Ovary (tissue), 9 donors: Measurements from ENCODE around the gene TMED6. TPM values are rescaled to one million over a fixed set of nuclear protein-coding genes. Genes with fewer than 3 reads are reported as not detected.

Experiments used
- DNase-seq, 5 donors: peaks; one replicate each; pipeline ENCODE4 v3.0.0-alpha.2; 2019 to 2020
- H3K27ac ChIP-seq, 2 donors: fragments of 200-600 bp; one replicate each; pipeline versions ENCODE4 v1.5.1 to v1.8.0; 2019 to 2022
- H3K27me3 ChIP-seq: fragments of 200-600 bp; one replicate; pipeline ENCODE4 v1.8.0; 2022
- H3K36me3 ChIP-seq: fragments of 200-600 bp; sonication (generic); one replicate; pipeline ENCODE4 v1.5.1; 2019
- H3K4me1 ChIP-seq: one replicate; pipeline ENCODE4 v1.8.1; 2013; ENCODE audit warnings: mild to moderate bottlenecking, moderate library complexity; ENCODE audit not compliant: insufficient read depth
- H3K4me3 ChIP-seq: fragments of 200-600 bp; sonication (generic); one replicate; pipeline ENCODE4 v1.5.1; 2017
- H3K9me3 ChIP-seq, 2 donors: fragments of 200-600 bp in 1 of 2; sonication (generic) in 1 of 2; one replicate each; pipeline versions ENCODE4 v1.5.1 to v1.8.1; 2013 to 2019; ENCODE audit warnings: mild to moderate bottlenecking in 1 of 2, moderate library complexity in 1 of 2
- CTCF ChIP-seq, 3 donors: fragments of 450-650 bp in 2 of 3; fragments of 200-600 bp in 1 of 3; IDR thresholded peaks; one replicate each; pipeline versions ENCODE4 v1.5.1 to v1.8.0; 2016 to 2022; ENCODE audit warnings: antibody characterized with exemption in 3 of 3, mild to moderate bottlenecking in 1 of 3
- EP300 ChIP-seq: sonication (generic); formaldehyde crosslinking; IDR thresholded peaks from one replicate; pipeline ENCODE4 v1.6.1; 2017; ENCODE audit warnings: antibody characterized with exemption
- POLR2A ChIP-seq: fragments of 450-650 bp; IDR thresholded peaks from one replicate; pipeline ENCODE4 v1.6.1; 2017; ENCODE audit warnings: antibody characterized with exemption, mild to moderate bottlenecking, moderate library complexity
- WGBS, 3 donors: extraction: QIAGEN DNeasy Blood & Tissue Kit in 1 of 3; methylation state at CpG; one replicate each; pipeline versions ENCODE4 v1.1.5 to v1.1.7; 2013 to 2017; 5-methylcytosine and 5-hydroxymethylcytosine counted together
- intact Hi-C, 4 donors: fragments of 100-400 bp; cut with DNase I; formaldehyde crosslinking; loops; one replicate each; pipeline versions ENCODE4 v1.11.0 to v1.15.1; 2022 to 2023
- polyA plus RNA-seq, 2 donors: library from polyadenylated mRNA; stranded (reverse); fragments of 200-250 nt in 1 of 2; fragments of 350-450 nt in 1 of 2; fragmentation: Illumina TruSeq in 1 of 2; extraction: RNeasy Lipid Tissue Mini Kit (QIAGEN cat#74804) in 1 of 2; gene quantifications; one replicate each; pipeline ENCODE4 v1.2.3, GENCODE V29; 2013 to 2014
- total RNA-seq, 7 donors: library from RNA; depleted of rRNA in 2 of 7; stranded (reverse); fragments of >200 nt in 2 of 7; fragmentation: NEBNext Ultra II Directional in 3 of 7; extraction: Animal tissue kit (Norgen Biotek cat#: 25700) in 3 of 7; gene quantifications; one replicate each; pipeline versions ENCODE4 v1.1.0 to v1.2.4, GENCODE V29; 2016 to 2023
- donor health status: DM: no; HTN: no; CAD: no; lungs with moderate emphysema.
- donor health status: DM: no; HTN: no; CAD: no.
- donor health status: Bipolar disorder and iron deficiency.
- donor health status: DM: yes; HTN: yes; CAD: no.
- donor health status: DM: no; HTN: no; CAD: no.
- donor health status: DM: yes; HTN: yes; CAD: no.

Gene TMED6
- total and polyA plus RNA-seq, 9 donors, result 0.51 to 4.9 (median 0.66) TPM; not detected in 3

GRCh38 chr16:69373019-69373418 lies 21.4 kb upstream of the TMED6 start:
- no peak for DNase-seq
- WGBS, 3 donors, result 94 to 98% (median 97%) methylated on average over 1 of the region's 1 CpG
- H3K27ac ChIP-seq, result no peak overlapping the region
- TF ChIP-seq EP300 (no peak), CTCF (IDR thresholded peaks at IDR 0.05) (no peak), POLR2A (no peak)
- no peaks in the 10 kb centered on the region for H3K27me3 ChIP-seq
- H3K4me3 ChIP-seq, result no peak overlapping the region
- no peaks in the 10 kb centered on the region for H3K4me1 ChIP-seq
- intact Hi-C loops, result no loop called here
- no peaks in the 10 kb centered on the region for H3K36me3 ChIP-seq
- H3K9me3 ChIP-seq, result no peaks in the 10 kb centered on the region

GRCh38 chr16:69371564-69371963 lies 20.0 kb upstream of the TMED6 start:
- H3K27ac ChIP-seq, result no peak overlapping the region
- no peak for DNase-seq

GRCh38 chr16:69368866-69369265 lies 17.3 kb upstream of the TMED6 start:
- Histone ChIP-seq H3K4me1 (no peaks in the 10 kb centered on the region), H3K9me3 (no peaks in the 10 kb centered on the region), H3K27me3 (no peaks in the 10 kb centered on the region), H3K36me3 (no peaks in the 10 kb centered on the region), H3K27ac (no peak overlapping the region), H3K4me3 (no peak overlapping the region)
- DNase-seq, result no peak
- TF ChIP-seq CTCF (IDR thresholded peaks at IDR 0.05) (no peak), POLR2A (no peak), EP300 (no peak)
- intact Hi-C loops, result no loop called here
- 81 to 94% (median 94%) methylated on average over 4 of the region's 4 CpGs for WGBS, 3 donors

More at GRCh38 chr16:69371564-69371963, 20.0 kb upstream of the TMED6 start:
- intact Hi-C loops, result no loop called here
- H3K36me3 ChIP-seq, result no peaks in the 10 kb centered on the region
- WGBS, 3 donors, result 95% methylated on average over 2 of the region's 2 CpGs
- H3K4me3 ChIP-seq, result no peak overlapping the region
- no peaks in the 10 kb centered on the region for H3K9me3 ChIP-seq
- no peaks in the 10 kb centered on the region for H3K4me1 ChIP-seq
- H3K27me3 ChIP-seq, result no peaks in the 10 kb centered on the region
- no peak for TF ChIP-seq EP300
- no peak for TF ChIP-seq CTCF (IDR thresholded peaks at IDR 0.05)
- no peak for TF ChIP-seq POLR2A

- no peak for TF ChIP-seq EP300
- no peak for TF ChIP-seq CTCF (IDR thresholded peaks at IDR 0.05)
- no peak for TF ChIP-seq POLR2A
- no peak for DNase-seq
- no peaks in the 10 kb centered on the region for H3K27me3 ChIP-seq
- H3K36me3 ChIP-seq, result no peaks in the 10 kb centered on the region
- H3K4me3 ChIP-seq, result no peak overlapping the region
- H3K4me1 ChIP-seq, result no peaks in the 10 kb centered on the region
- intact Hi-C loops, result no loop called here
- H3K9me3 ChIP-seq, result no peaks in the 10 kb centered on the region
- 65 to 78% (median 71%) methylated on average over 7 of the region's 7 CpGs for WGBS, 3 donors
- no peak overlapping the region for H3K27ac ChIP-seq
Measured at GRCh38 chr16:69367980-69368379, 16.4 kb upstream of the TMED6 start.
